NT2/D1 (cell line): ENCODE results near the gene C1orf21.

ENCODE experiments used
- DNase-seq: peaks from one replicate; pipeline ENCODE4 v3.0.0-alpha.2; 2011; ENCODE audit warnings: low read depth, low spot score
- H3K27me3 ChIP-seq: 2 replicates; pipeline ENCODE4 v1.6.0; 2011; ENCODE audit warnings: mild to moderate bottlenecking; ENCODE audit not compliant: insufficient read length, insufficient read depth
- H3K36me3 ChIP-seq: 2 replicates; pipeline ENCODE4 v1.6.1; 2011; ENCODE audit warnings: mild to moderate bottlenecking, low read length, mixed read lengths; ENCODE audit not compliant: insufficient read depth, insufficient read length
- H3K4me1 ChIP-seq: 2 replicates; pipeline ENCODE4 v1.5.1; 2011; ENCODE audit not compliant: insufficient read depth, insufficient read length
- H3K4me3 ChIP-seq: 2 replicates; pipeline ENCODE4 v1.5.1; 2011; ENCODE audit warnings: low read depth; ENCODE audit not compliant: insufficient read length
- H3K9ac ChIP-seq: 2 replicates; pipeline ENCODE4 v1.6.0; 2011; ENCODE audit warnings: low read depth; ENCODE audit not compliant: insufficient read length
- H3K9me3 ChIP-seq: 2 replicates; pipeline ENCODE4 v1.5.1; 2011; ENCODE audit warnings: mild to moderate bottlenecking, low read length; ENCODE audit not compliant: insufficient read depth
- SUZ12 ChIP-seq: IDR thresholded peaks from 2 replicates; pipeline ENCODE4 v1.6.1; 2011; ENCODE audit not compliant: insufficient read length, insufficient read depth; ENCODE audit errors: extremely low read depth
- YY1 ChIP-seq: IDR thresholded peaks from 2 replicates; pipeline ENCODE4 v1.6.1; 2011; ENCODE audit not compliant: insufficient read length, insufficient read depth
- ZNF274 ChIP-seq: IDR thresholded peaks from 2 replicates; pipeline ENCODE4 v1.6.1; 2011; ENCODE audit warnings: mild to moderate bottlenecking, low read depth, low read length

C1orf21 gene

DNA sequence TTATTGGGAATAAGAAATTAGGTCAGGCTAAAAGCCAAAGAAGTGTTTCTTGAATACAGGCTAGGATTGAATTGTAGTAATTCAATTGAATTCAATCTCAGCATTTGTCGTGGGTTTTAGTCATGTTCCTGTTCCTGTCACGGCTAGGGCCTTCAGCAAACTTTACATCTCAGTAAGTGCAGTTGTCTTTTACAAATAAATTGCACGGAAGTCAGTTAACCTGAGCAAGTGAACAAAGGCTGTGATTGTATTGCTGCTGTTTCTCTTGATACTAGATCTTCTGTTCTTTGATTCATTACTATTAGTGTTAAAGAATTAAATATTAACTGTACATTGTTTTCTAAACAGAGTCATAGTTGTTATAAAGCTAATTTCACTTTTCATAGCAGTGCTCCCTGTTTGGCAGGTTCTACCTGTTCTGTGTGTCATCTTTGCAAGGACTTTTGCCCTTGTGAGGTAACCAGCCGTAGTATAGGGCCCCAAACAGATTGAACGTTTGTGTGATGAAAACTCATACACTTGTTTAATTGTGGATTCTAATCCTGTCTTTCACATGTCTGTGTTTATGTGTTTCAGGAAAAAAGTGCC lies 203.4 kb downstream of the C1orf21 start:
- no peak for DNase-seq
- H3K9ac ChIP-seq = no peak overlapping the region

DNA sequence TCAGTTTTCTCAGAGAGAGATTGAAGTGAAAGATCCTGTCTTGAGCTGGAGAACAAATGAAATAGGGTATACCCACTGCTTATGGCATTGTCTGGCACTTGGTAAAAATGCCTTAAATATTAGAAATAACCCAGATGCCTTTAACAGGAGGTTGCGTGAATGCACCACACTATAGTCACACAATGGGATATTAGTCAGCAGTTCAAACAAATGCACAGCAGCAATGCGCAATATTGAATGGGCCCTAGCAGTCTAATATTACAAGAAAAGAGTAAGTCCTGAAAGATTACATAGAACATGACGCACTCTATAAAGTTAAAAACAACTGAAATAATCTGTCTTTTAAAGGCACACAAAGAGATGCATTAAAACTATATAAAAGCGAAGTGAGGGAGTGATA lies 206.8 kb downstream of the C1orf21 start:
- Histone ChIP-seq H3K9ac (no peak overlapping the region), H3K4me3 (no peak overlapping the region), H3K27me3 (no peaks in the 10 kb centered on the region), H3K36me3 (no peaks in the 10 kb centered on the region), H3K9me3 (no peaks in the 10 kb centered on the region), H3K4me1 (no peaks in the 10 kb centered on the region)
- no peak for DNase-seq
- no peak for TF ChIP-seq YY1
- TF ChIP-seq SUZ12 = no peak
- no peak for TF ChIP-seq ZNF274

More for the DNA sequence above, 203.4 kb downstream of the C1orf21 start:
- Histone ChIP-seq H3K4me1 (no peaks in the 10 kb centered on the region), H3K4me3 (no peak overlapping the region), H3K27me3 (no peaks in the 10 kb centered on the region), H3K36me3 (no peaks in the 10 kb centered on the region), H3K9me3 (no peaks in the 10 kb centered on the region)
- TF ChIP-seq ZNF274 = no peak
- TF ChIP-seq SUZ12 = no peak
- no peak for TF ChIP-seq YY1

DNA sequence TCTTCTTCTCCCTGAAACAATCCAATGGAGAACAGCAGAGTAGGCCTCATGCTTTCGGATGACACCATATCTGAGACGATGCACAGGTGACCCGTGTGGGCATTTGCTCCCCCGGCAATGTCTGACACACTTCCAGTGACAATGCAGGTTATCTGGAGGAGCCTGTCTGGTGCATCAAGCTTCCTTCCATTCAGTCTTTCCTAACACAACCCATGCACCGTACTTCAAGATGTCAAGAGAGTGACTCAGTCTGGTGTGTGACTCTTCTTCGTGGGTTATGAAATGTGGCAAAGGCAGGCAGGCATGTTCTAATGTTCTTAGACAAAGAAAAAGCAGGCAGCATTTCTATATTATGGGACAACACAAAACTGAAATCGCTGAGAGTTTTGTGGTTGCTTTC lies 208.8 kb downstream of the C1orf21 start:
- H3K4me3 ChIP-seq = no peak overlapping the region
- no peaks in the 10 kb centered on the region for H3K36me3 ChIP-seq
- no peak for TF ChIP-seq ZNF274
- no peak for TF ChIP-seq SUZ12
- no peak for TF ChIP-seq YY1
- H3K27me3 ChIP-seq = no peaks in the 10 kb centered on the region
- no peak overlapping the region for H3K9ac ChIP-seq
- no peaks in the 10 kb centered on the region for H3K9me3 ChIP-seq
- H3K4me1 ChIP-seq = no peaks in the 10 kb centered on the region
- DNase-seq = no peak

DNA sequence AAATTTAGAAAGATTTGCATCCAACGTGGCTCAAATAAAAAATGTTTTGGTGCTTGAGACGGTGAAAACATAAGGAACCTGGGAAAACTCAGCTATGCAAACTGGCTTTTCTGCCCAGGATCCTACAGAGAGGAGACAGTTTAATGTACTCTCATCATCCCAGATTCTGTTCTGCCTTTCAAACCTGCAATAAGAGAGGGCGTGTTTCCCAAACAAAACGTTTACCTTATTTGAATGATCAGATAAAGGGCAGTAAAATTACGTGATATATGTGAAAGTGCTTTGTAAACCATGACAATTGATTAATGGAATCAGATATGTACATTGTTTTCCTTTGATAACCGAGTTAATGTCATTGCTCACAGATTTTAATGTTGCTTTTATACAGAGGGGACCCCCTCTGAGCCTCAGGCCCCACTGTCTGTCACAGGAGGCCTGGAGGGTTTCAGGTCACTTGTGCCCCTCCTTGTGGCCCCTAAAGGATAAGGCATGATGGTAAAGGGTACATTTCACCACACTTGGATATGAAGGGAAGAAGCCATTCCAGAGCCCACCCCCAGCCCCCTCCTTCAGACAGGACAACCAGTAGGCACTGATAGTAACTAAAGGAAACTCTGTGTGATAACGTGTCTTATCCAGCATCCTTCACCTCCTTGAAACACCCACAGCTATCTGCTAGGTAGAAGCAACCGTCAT lies 210.3 kb downstream of the C1orf21 start:
- H3K27me3 ChIP-seq = no peaks in the 10 kb centered on the region
- H3K9ac ChIP-seq = no peak overlapping the region
- H3K4me3 ChIP-seq = no peak overlapping the region
- TF ChIP-seq ZNF274 (no peak), YY1 (no peak), SUZ12 (no peak)
- H3K4me1 ChIP-seq = no peaks in the 10 kb centered on the region
- H3K36me3 ChIP-seq = no peaks in the 10 kb centered on the region
- no peak for DNase-seq
- H3K9me3 ChIP-seq = no peaks in the 10 kb centered on the region

DNA sequence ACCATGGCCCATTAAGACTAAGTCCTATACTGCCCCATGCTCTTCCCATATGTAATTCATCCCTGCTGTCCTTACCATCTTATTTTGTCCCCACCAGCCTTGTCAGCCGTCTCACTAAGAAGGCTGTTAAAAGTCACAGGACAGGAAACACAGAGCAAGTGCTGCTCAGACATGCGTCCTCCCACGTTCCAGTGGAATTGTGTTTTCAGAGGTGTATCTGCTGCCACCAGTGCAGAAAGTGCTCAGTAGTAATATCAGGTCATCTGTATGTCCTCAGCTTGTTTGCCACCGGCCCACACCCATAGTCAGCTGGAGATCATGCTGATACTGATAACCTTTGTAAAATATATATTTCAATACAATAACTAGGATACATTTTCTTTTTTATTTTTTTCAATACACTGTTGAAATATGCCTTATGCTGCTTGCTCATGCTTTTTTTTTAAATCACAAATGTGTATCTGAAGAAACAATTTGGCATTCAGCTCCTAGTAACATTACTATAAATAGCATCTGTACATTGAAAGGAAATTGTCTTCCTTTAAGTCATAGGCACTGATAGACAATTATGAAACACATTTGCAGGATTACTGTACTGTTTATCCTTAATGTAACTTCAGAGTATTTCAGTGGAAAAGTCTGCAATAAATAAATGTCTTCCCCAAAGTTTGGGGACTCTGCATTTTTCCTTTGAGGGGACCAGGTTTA lies 211.0 kb downstream of the C1orf21 start:
- Histone ChIP-seq H3K36me3 (no peaks in the 10 kb centered on the region), H3K9me3 (no peaks in the 10 kb centered on the region), H3K4me1 (no peaks in the 10 kb centered on the region), H3K4me3 (no peak overlapping the region), H3K27me3 (no peaks in the 10 kb centered on the region), H3K9ac (no peak overlapping the region)
- TF ChIP-seq SUZ12 (no peak), YY1 (no peak), ZNF274 (no peak)
- DNase-seq = no peak

DNA sequence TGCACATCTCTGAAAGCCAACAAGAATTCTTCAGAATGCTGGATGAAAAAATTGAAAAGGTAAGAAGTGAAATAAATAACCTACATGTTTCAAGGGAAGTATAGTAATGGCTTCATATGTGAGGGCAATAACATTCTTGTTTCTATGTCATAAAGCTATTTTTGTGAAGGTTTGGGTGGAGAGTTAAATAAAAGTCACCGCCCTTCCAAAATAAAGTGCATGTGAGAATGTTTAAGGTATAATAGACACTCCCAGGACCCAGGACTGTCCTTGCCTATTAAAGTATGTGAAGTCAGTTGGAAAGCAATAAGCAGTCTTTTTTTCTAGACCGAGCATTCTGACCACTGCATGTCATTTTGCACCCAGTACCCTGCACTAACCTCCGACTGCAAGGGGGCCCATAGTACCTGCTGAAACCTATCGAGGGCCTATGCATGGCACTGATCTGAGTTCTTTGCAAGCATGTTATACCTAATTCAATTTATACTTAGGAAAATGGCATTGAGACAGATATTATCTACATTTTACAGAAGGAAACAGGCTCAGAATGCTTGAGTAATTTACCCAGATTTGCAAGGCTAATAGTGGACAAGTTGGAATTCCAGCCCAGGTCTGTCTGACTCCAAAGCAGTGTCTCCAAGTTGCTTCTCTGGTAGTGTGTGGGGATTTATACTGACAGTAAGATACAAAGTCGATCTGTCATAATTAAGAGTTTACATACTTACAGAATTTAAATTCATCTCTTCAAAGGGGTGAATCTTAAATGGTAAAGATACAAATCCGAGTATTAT lies 211.8 kb downstream of the C1orf21 start:
- Histone ChIP-seq H3K4me1 (no peaks in the 10 kb centered on the region), H3K9ac (no peak overlapping the region), H3K36me3 (no peaks in the 10 kb centered on the region), H3K9me3 (no peaks in the 10 kb centered on the region), H3K4me3 (no peak overlapping the region), H3K27me3 (no peaks in the 10 kb centered on the region)
- no peak for TF ChIP-seq SUZ12
- no peak for TF ChIP-seq YY1
- TF ChIP-seq ZNF274 = no peak
- DNase-seq = no peak
